AG10803 (cell line): Measurements from ENCODE around the gene SLC35F3.
"Not testable (repeated sequence)": the region's sequence is repeated elsewhere in the genome, so short reads cannot be mapped to it uniquely, and the experiment has no call there.

Experiments
- DNase-seq: peaks from one replicate; pipeline ENCODE4 v3.0.0; 2010; ENCODE audit warnings: low read depth
- H3K4me3 ChIP-seq: 2 replicates; pipeline ENCODE4 v1.5.1; 2011; ENCODE audit warnings: mild to moderate bottlenecking, low read length, control low read depth
- TF ChIP-seq, protein P1 (sequence below): conservative IDR thresholded peaks from 2 replicates; pipeline ENCODE4 v1.5.1; 2011; ENCODE audit warnings: mild to moderate bottlenecking, low read length, control low read depth, inconsistent platforms

The SLC35F3 gene

DNA sequence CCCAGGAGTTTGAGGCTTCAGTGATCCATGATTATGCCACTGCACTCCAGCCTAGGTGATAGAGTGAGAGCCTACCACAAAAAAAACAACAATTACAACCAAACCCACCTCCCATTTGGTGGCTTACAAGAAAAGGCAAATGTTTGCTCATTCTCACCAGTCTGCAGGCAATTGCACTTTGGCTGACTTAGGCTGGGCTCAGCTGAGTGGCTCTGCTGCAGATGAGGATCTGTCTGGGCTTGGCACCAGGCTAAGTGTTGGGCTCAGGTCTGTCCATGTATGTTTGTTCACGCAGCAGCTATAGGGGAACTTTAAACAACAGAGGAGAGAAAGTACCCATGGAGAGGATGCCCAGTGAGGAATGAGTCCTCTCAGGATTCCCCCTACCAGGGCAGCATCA, 440.8 kb downstream of the SLC35F3 start:
- H3K4me3 ChIP-seq: no peak overlapping the region
- DNase-seq: no peak
- TF ChIP-seq, protein P1, sequence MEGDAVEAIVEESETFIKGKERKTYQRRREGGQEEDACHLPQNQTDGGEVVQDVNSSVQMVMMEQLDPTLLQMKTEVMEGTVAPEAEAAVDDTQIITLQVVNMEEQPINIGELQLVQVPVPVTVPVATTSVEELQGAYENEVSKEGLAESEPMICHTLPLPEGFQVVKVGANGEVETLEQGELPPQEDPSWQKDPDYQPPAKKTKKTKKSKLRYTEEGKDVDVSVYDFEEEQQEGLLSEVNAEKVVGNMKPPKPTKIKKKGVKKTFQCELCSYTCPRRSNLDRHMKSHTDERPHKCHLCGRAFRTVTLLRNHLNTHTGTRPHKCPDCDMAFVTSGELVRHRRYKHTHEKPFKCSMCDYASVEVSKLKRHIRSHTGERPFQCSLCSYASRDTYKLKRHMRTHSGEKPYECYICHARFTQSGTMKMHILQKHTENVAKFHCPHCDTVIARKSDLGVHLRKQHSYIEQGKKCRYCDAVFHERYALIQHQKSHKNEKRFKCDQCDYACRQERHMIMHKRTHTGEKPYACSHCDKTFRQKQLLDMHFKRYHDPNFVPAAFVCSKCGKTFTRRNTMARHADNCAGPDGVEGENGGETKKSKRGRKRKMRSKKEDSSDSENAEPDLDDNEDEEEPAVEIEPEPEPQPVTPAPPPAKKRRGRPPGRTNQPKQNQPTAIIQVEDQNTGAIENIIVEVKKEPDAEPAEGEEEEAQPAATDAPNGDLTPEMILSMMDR: no peak

DNA sequence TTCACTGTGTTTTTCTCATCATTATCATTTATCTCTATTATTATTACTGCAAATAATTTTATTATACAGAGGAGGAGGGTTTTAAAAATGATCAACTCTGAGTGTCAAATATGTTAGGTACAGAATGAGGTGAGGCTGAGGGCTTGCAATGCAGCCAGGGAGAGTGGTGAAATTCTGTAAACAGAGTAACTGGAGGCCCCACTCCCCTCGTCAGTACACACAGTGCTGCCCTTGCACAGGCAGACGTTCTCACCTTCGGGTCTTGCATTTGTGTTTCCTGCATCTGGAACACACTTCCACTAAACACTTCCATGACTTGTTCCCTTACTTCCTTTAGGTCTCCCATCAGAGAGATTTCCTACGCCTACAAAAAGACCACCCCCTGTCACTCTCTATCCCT, 444.5 kb downstream of the SLC35F3 start:
- no peak overlapping the region for H3K4me3 ChIP-seq
- TF ChIP-seq, protein P1: no peak
- no peak for DNase-seq

DNA sequence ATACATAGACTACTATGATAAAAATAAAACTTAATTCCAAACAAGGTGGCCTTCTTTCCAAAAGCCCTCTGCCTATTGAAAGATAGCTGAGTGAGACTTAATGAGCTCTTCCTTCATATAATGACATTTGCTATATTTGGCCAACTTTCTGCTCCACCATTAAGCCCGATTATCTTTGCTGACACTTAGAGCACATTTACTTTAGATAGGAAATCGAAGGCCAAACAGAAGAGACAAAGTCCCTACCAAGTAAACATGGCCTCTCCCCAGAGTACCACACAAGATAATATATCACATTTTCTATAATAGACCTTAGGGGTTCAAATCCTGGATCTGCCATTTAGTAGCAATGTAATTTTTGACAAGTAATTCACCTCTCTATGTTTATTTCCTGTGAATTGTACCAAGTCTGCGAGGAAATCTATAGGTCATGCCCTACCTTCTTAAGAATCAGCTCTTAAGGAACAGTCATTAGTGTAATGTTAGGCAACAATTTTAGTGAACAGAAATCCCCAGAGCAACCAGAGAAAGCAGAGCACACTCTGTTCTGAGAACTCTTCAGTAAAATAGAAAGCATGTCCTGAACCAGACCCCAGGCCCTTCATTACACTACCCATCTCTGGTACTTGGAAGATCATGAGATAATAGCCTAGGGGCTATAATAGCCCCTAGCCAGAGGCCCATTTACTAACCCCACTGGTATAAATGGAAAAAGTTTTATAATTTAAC, 451.5 kb downstream of the SLC35F3 start:
- TF ChIP-seq, protein P1: no peak
- DNase-seq: no peak
- no peak overlapping the region for H3K4me3 ChIP-seq

DNA sequence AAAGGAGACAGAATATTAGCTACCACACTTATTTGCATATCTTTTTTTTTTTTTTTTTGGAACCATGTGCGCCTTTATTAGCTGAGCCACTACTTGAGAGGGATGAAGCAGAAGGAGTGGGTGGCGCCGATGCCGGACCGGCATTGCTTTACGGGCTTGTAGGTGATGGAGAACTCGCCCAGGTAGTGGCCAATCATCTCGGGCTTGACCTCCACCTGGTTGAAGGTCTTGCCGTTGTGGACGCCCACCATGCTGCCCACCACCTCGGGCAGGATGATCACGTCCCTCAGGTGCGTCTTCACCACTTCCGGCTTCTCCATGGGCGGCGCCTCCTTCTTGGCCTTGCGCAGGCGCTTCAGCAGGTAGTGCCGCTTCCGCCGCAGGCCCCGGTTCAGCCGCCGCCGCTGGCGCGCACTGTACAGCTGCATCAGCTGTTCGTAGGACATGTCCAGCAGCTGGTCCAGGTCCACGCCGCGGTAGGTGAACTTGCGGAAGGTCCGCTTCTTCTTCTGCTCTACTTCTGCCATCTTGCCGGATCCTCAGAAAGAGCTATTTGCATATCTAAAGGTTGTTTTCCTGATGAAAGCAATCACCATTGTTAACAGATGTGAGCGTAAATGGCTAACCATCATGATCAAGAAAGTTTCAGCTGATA, 452.3 kb downstream of the SLC35F3 start:
- H3K4me3 ChIP-seq: 0 out of 2 replicates have a peak overlapping the region, but pooled peaks have one; percentile 18
- not testable (repeated sequence) for DNase-seq

DNA sequence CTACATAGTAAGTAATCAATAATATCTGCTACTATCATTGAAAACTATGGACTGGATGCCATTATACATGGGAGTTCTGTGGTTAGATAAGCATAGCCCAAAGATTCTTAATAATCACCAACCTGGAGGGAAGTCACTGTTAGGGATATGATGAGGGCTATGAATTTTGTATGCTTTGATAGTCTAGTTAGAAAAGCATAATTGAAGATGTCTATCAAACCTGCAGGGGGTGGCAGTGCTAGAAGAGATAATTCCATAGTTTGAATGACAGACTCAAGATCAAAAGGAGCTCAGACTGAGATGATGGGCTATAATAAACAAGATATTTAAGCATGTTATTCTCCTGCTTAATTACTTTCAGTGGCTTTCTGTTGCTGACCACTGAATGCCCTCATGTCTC, 453.4 kb downstream of the SLC35F3 start:
- no peak for DNase-seq
- TF ChIP-seq, protein P1: no peak
- no peak overlapping the region for H3K4me3 ChIP-seq

DNA sequence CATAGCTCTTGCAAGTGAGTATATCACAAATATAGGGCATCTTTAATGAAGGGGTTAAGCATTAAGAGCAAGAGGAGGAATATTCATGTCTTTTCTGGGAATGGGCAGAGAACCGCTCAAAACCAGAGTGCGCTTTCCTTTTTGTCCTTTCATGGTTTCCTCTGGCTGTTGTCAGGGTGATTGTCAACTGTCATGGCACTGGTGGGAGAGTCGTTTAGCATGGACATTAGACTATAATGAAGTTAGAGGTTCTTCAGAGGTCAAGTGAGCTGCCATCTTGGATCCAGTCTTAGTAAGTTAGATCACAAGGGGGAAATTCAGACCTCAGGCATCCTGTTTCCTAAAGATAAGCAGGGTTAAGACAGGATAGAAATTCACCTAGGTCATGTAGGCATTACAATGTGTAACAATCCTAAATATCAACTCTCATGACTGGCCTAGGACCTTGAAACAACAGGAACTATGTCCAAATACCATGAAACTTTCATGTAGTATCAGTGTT, 456.7 kb downstream of the SLC35F3 start:
- H3K4me3 ChIP-seq: no peak overlapping the region
- DNase-seq: no peak
- TF ChIP-seq, protein P1: no peak

DNA sequence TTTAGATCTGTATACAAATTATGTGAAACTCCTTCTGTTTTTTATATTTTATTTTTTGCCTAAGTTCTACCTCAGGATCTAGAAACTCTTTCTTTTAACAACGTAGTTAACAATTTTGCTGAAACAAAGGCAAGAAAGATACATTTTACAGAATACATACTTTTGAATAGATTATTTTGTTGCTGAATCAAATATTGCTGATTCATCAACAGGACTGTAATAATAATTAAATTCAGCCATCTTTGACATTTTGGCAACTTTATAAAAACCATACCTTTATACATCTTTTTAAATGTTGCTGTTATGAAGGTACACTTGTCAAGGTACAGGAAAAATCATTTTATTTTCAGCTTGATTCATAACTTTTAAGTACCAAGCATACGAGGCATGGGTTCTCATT, 458.1 kb downstream of the SLC35F3 start:
- no peak for DNase-seq
- TF ChIP-seq, protein P1: no peak

More for the DNA sequence above, 458.1 kb downstream of the SLC35F3 start:
- H3K4me3 ChIP-seq: no peak overlapping the region
